MCF 10A (cell line): ENCODE measurements around the gene UBQLN4. TPM values are rescaled to one million over a fixed set of nuclear protein-coding genes. Genes with fewer than 3 reads are reported as not detected.

ENCODE experiments used
- BruUV-seq: library from RNA; stranded (reverse); fragments of 400-500 nt; replicated peaks from 2 replicates; lab custom pipeline; 2021; lab: Mats Ljungman, UMichigan
- CTCF ChIA-PET: fragments of 300-600 bp; sonication (Branson Sonifier 250); formaldehyde crosslinking; extraction: SDS; loops from one replicate; lab custom pipeline; 2021; ENCODE audit warnings: antibody characterized with exemption, inconsistent platforms; lab: Yijun Ruan, JAX
- POLR2A ChIA-PET: fragments of 300-600, 350-650 bp; sonication (Branson Sonifier 250); formaldehyde crosslinking; extraction: SDS; loops from one replicate; lab custom pipeline; 2020; ENCODE audit warnings: antibody characterized with exemption, inconsistent platforms; lab: Yijun Ruan, JAX
- DNase-seq: peaks from one replicate; pipeline ENCODE4 v3.0.0-alpha.2; 2018; ENCODE audit not compliant: unreplicated experiment
- H3K27ac Mint-ChIP-seq: one replicate; pipeline ENCODE4 v1.8.0; 2022; ENCODE audit warnings: mild to moderate bottlenecking, low read depth, mixed read lengths; ENCODE audit not compliant: unreplicated experiment
- H3K27me3 Mint-ChIP-seq: one replicate; pipeline ENCODE4 v1.8.0; 2022; ENCODE audit warnings: mixed read lengths; ENCODE audit not compliant: insufficient read depth, unreplicated experiment
- H3K36me3 Mint-ChIP-seq: one replicate; pipeline ENCODE4 v1.8.0; 2022; ENCODE audit warnings: mild to moderate bottlenecking, moderate library complexity, mixed read lengths; ENCODE audit not compliant: insufficient read depth, unreplicated experiment
- H3K4me1 Mint-ChIP-seq: one replicate; pipeline ENCODE4 v1.8.0; 2022; ENCODE audit warnings: mixed read lengths; ENCODE audit not compliant: insufficient read depth, unreplicated experiment
- H3K4me3 Mint-ChIP-seq: one replicate; pipeline ENCODE4 v1.8.0; 2022; ENCODE audit warnings: mild to moderate bottlenecking, moderate library complexity, mixed read lengths; ENCODE audit not compliant: unreplicated experiment
- H3K9me3 Mint-ChIP-seq: one replicate; pipeline ENCODE4 v1.8.0; 2022; ENCODE audit warnings: mixed read lengths; ENCODE audit not compliant: unreplicated experiment
- CTCF ChIP-seq: fragments of 200-600 bp; IDR thresholded peaks from one replicate; pipeline ENCODE4 v1.8.0; 2022; ENCODE audit warnings: antibody characterized with exemption, mild to moderate bottlenecking; ENCODE audit not compliant: unreplicated experiment
- intact Hi-C: fragments of 100-400 bp; cut with micrococcal nuclease; formaldehyde crosslinking; loops from 2 replicates; pipeline ENCODE4 v1.14.1; 2022
- total RNA-seq: library from RNA; stranded (reverse); gene quantifications from 2 replicates; pipeline ENCODE4 v1.2.3, GENCODE V29; 2022

Gene UBQLN4
- total RNA-seq, 1 experiment from 2014 or later, result 49.0 TPM

- ChIA-PET POLR2A (interaction anchor here (0.7 to 28.2 kb wide), 8 partner anchors 8 to 479 kb away, joined by 3 to 960 read pairs (median 4); partner anchors contain the start of genes LMNA and PMF1), CTCF (interaction anchor here (0.6 to 26.9 kb wide), 23 partner anchors 11 to 295 kb away, joined by 3 to 1892 read pairs (median 5); partner anchors contain the start of genes LMNA, PMF1 and SEMA4A)
- TF ChIP-seq CTCF, result no peak
- intact Hi-C loops, result loop anchor here (2.0 kb wide), 2 partner anchors 293 to 353 kb away; no protein-coding TSS in a partner anchor
- DNase-seq, result no peak
- H3K36me3 Mint-ChIP-seq, result no peaks in the 10 kb centered on the region
- no TSS peak for BruUV-seq
- peaks cover 10% of the 10 kb centered on the region for H3K4me1 Mint-ChIP-seq
- H3K9me3 Mint-ChIP-seq, result no peaks in the 10 kb centered on the region
- no peak overlapping the region for H3K4me3 Mint-ChIP-seq
- no peaks in the 10 kb centered on the region for H3K27me3 Mint-ChIP-seq
- H3K27ac Mint-ChIP-seq, result no peak overlapping the region
These were observed 38.0 kb upstream of the UBQLN4 start for GRCh38 chr1:156091610-156092009.

GRCh38 chr1:156090840-156091188, 37.2 kb upstream of the UBQLN4 start:
- POLR2A ChIA-PET, result interaction anchor here (1.1 to 28.2 kb wide), 6 partner anchors 9 to 139 kb away, joined by 3 to 960 read pairs (median 5); partner anchors contain the start of genes LMNA and PMF1
- intact Hi-C loops, result loop anchor here (1.0 to 2.0 kb wide), 6 partner anchors 39 to 354 kb away; no protein-coding TSS in a partner anchor
- DNase-seq, result peak; percentile 95
- Mint-ChIP-seq H3K4me1 (peaks cover 8% of the 10 kb centered on the region), H3K4me3 (no peak overlapping the region), H3K36me3 (no peaks in the 10 kb centered on the region), H3K27ac (no peak overlapping the region), H3K9me3 (no peaks in the 10 kb centered on the region), H3K27me3 (no peaks in the 10 kb centered on the region)
- BruUV-seq, result no TSS peak
- CTCF ChIA-PET, result interaction anchor here (0.5 to 26.9 kb wide), 35 partner anchors 12 to 777 kb away, joined by 3 to 1892 read pairs (median 5); partner anchors contain the start of genes ARHGEF2, BGLAP, LMNA and PMF1
- peak; percentile 98 for TF ChIP-seq CTCF

GRCh38 chr1:156090138-156090839, 36.7 kb upstream of the UBQLN4 start:
- CTCF ChIA-PET, result interaction anchor here (0.6 to 26.9 kb wide), 29 partner anchors 10 to 776 kb away, joined by 3 to 1892 read pairs (median 5); partner anchors contain the start of genes ARHGEF2, BGLAP, LMNA and PMF1
- Mint-ChIP-seq H3K27ac (no peak overlapping the region), H3K9me3 (no peaks in the 10 kb centered on the region), H3K27me3 (no peaks in the 10 kb centered on the region), H3K4me3 (no peak overlapping the region), H3K36me3 (no peaks in the 10 kb centered on the region), H3K4me1 (peaks cover 5% of the 10 kb centered on the region)
- no TSS peak for BruUV-seq
- intact Hi-C loops, result loop anchor here (1.0 to 2.0 kb wide), 6 partner anchors 40 to 355 kb away; no protein-coding TSS in a partner anchor
- no peak for TF ChIP-seq CTCF
- POLR2A ChIA-PET, result interaction anchor here (1.1 to 28.2 kb wide), 5 partner anchors 9 to 140 kb away, joined by 3 to 960 read pairs (median 6); partner anchors contain the start of genes LMNA and PMF1
- DNase-seq, result no peak

- no peaks in the 10 kb centered on the region for H3K9me3 Mint-ChIP-seq
- ChIA-PET CTCF (interaction anchor here (0.6 to 26.9 kb wide), 15 partner anchors 9 to 214 kb away, joined by 3 to 1892 read pairs (median 7); partner anchors contain the start of genes ARHGEF2, BGLAP, LMNA and PMF1), POLR2A (interaction anchor here (2.7 to 28.2 kb wide), 2 partner anchors 34 to 123 kb away, joined by 12 to 960 read pairs; partner anchors contain the start of genes LMNA and PMF1)
- H3K4me3 Mint-ChIP-seq, result no peak overlapping the region
- no TSS peak for BruUV-seq
- no peak for TF ChIP-seq CTCF
- no peak for DNase-seq
- intact Hi-C loops, result loop anchor here (1.0 to 2.0 kb wide), 6 partner anchors 41 to 355 kb away; no protein-coding TSS in a partner anchor
- H3K27ac Mint-ChIP-seq, result no peak overlapping the region
- peaks cover 5% of the 10 kb centered on the region for H3K4me1 Mint-ChIP-seq
- no peaks in the 10 kb centered on the region for H3K27me3 Mint-ChIP-seq
- H3K36me3 Mint-ChIP-seq, result no peaks in the 10 kb centered on the region
These were observed 36.1 kb upstream of the UBQLN4 start for GRCh38 chr1:156089704-156090103.
